CD14-positive monocyte (primary cell): ENCODE measurements around the gene GATA5. TPM values are rescaled to one million over a fixed set of nuclear protein-coding genes. Genes with fewer than 3 reads are reported as not detected.

Experiments used
- DNase-seq, 3 donors: peaks; one replicate each; pipeline ENCODE4 v3.0.0-alpha.2; 2011 to 2022
- H2AFZ ChIP-seq: 2 replicates; pipeline ENCODE4 v1.6.0; 2012; ENCODE audit warnings: mild to moderate bottlenecking, low read depth, low read length, inconsistent platforms; ENCODE audit not compliant: insufficient read depth, poor library complexity, severe bottlenecking
- H3K27ac ChIP-seq, 2 donors: 1 replicate in 1 of 2; 2 replicates in 1 of 2; pipeline ENCODE4 v1.5.1; 2012 to 2013; ENCODE audit warnings: low read length in 2 of 2, control low read depth in 1 of 2, inconsistent platforms in 1 of 2, low read depth in 1 of 2, mild to moderate bottlenecking in 1 of 2
- H3K27me3 ChIP-seq, 2 donors: one replicate each; pipeline versions ENCODE4 v1.6.0 to v1.6.1; 2011 to 2013; ENCODE audit warnings: low read length in 2 of 2; ENCODE audit not compliant: control insufficient read depth in 2 of 2, insufficient read depth in 2 of 2
- H3K36me3 ChIP-seq, 2 donors: replicated peaks in 1 of 2; 1 replicate in 1 of 2; 2 replicates in 1 of 2; pipeline versions ENCODE4 v1.5.1 to v1.6.1; 2012 to 2013; ENCODE audit warnings: low read length in 2 of 2, control low read depth in 1 of 2, inconsistent platforms in 1 of 2, mild to moderate bottlenecking in 1 of 2; ENCODE audit not compliant: insufficient read depth in 2 of 2, control insufficient read depth in 1 of 2
- H3K4me1 ChIP-seq, 2 donors: 1 replicate in 1 of 2; 2 replicates in 1 of 2; pipeline versions ENCODE4 v1.5.1 to v1.6.1; 2012 to 2013; ENCODE audit warnings: low read length in 2 of 2, control low read depth in 1 of 2, inconsistent platforms in 1 of 2, mild to moderate bottlenecking in 1 of 2, moderate library complexity in 1 of 2; ENCODE audit not compliant: insufficient read depth in 2 of 2, control insufficient read depth in 1 of 2
- H3K4me2 ChIP-seq: replicated peaks from 2 replicates; pipeline ENCODE3; 2012; ENCODE audit warnings: low read length, moderate library complexity, mild to moderate bottlenecking; ENCODE audit not compliant: poor library complexity, severe bottlenecking; ENCODE audit errors: extremely low read depth
- H3K4me3 ChIP-seq, 3 experiments: fragments of 200-600 bp in 1 of 3; sonication (generic) in 1 of 3; replicated peaks in 1 of 3; 1 replicate in 2 of 3; 2 replicates in 1 of 3; pipeline ENCODE4 v1.5.1; 2011 to 2013; ENCODE audit warnings: low read length in 3 of 3, mild to moderate bottlenecking in 3 of 3, control low read depth in 2 of 3, low read depth in 2 of 3, inconsistent platforms in 1 of 3, moderate library complexity in 1 of 3
- H3K79me2 ChIP-seq: 2 replicates; pipeline ENCODE4 v1.6.0; 2012; ENCODE audit warnings: mild to moderate bottlenecking, control low read depth, inconsistent platforms, low read length, moderate library complexity; ENCODE audit not compliant: insufficient read depth
- H3K9ac ChIP-seq: 2 replicates; pipeline ENCODE4 v1.6.0; 2017; ENCODE audit warnings: low read length, mild to moderate bottlenecking; ENCODE audit not compliant: insufficient read depth, poor library complexity, severe bottlenecking
- H3K9me3 ChIP-seq, 2 donors: replicated peaks in 1 of 2; 1 replicate in 1 of 2; 2 replicates in 1 of 2; pipeline versions ENCODE4 v1.5.1 to v1.6.1; 2012 to 2013; ENCODE audit warnings: low read length in 2 of 2, control low read depth in 1 of 2; ENCODE audit not compliant: control insufficient read depth in 1 of 2, insufficient read depth in 1 of 2
- H4K20me1 ChIP-seq: 2 replicates; pipeline ENCODE4 v1.6.0; 2012; ENCODE audit warnings: mild to moderate bottlenecking, low read length, control low read depth, moderate library complexity; ENCODE audit not compliant: insufficient read depth
- H3K27ac Mint-ChIP-seq, 7 donors: one replicate each; pipeline ENCODE4 v1.8.0; 2020; ENCODE audit warnings: mild to moderate bottlenecking in 7 of 7, mixed read lengths in 7 of 7, moderate library complexity in 6 of 7, inconsistent platforms in 2 of 7
- H3K27me3 Mint-ChIP-seq, 3 donors: one replicate each; pipeline ENCODE4 v1.8.0; 2021 to 2022; ENCODE audit warnings: low read depth in 3 of 3, mild to moderate bottlenecking in 3 of 3, mixed read lengths in 3 of 3, moderate library complexity in 3 of 3, inconsistent platforms in 1 of 3
- H3K36me3 Mint-ChIP-seq, 2 donors: one replicate each; pipeline ENCODE4 v1.8.0; 2020; ENCODE audit warnings: mixed read lengths in 2 of 2, inconsistent platforms in 1 of 2, mild to moderate bottlenecking in 1 of 2
- H3K4me1 Mint-ChIP-seq: one replicate; pipeline ENCODE4 v1.8.0; 2020; ENCODE audit warnings: mild to moderate bottlenecking, mixed read lengths
- H3K4me3 Mint-ChIP-seq, 2 donors: one replicate each; pipeline ENCODE4 v1.8.0; 2020; ENCODE audit warnings: mild to moderate bottlenecking in 2 of 2, mixed read lengths in 2 of 2, moderate library complexity in 1 of 2
- H3K9me3 Mint-ChIP-seq, 7 donors: one replicate each; pipeline ENCODE4 v1.8.0; 2020 to 2022; ENCODE audit warnings: mixed read lengths in 7 of 7, mild to moderate bottlenecking in 6 of 7, moderate library complexity in 6 of 7, inconsistent platforms in 2 of 7
- WGBS: methylation state at CpG from one replicate; pipeline ENCODE4 v1.1.5; 2013; ENCODE audit warnings: missing lambda C conversion rate; ENCODE audit not compliant: insufficient coverage; 5-methylcytosine and 5-hydroxymethylcytosine counted together
- intact Hi-C, 2 donors: fragments of 100-400 bp; cut with micrococcal nuclease; formaldehyde crosslinking; loops; one replicate each; pipeline versions ENCODE4 v1.15.0 to v1.15.1; 2023
- polyA plus RNA-seq, 3 donors: library from polyadenylated mRNA; depleted of rRNA in 1 of 3; unstranded in 2 of 3; stranded (reverse) in 1 of 3; fragments of 300-500 nt in 2 of 3; fragments of >200 nt in 1 of 3; fragmentation: Illumina TruSeq in 2 of 3; gene quantifications; 1 replicate in 2 of 3; 2 replicates in 1 of 3; pipeline ENCODE4 v1.2.3, GENCODE V29; 2012 to 2021
- TF ChIP-seq, protein P1 (sequence below): fragments of 200-600 bp; IDR thresholded peaks from one replicate; pipeline ENCODE4 v1.8.0; 2022; ENCODE audit warnings: antibody characterized with exemption, mild to moderate bottlenecking

Gene GATA5
- polyA plus RNA-seq, 3 donors, result not detected

DNA sequence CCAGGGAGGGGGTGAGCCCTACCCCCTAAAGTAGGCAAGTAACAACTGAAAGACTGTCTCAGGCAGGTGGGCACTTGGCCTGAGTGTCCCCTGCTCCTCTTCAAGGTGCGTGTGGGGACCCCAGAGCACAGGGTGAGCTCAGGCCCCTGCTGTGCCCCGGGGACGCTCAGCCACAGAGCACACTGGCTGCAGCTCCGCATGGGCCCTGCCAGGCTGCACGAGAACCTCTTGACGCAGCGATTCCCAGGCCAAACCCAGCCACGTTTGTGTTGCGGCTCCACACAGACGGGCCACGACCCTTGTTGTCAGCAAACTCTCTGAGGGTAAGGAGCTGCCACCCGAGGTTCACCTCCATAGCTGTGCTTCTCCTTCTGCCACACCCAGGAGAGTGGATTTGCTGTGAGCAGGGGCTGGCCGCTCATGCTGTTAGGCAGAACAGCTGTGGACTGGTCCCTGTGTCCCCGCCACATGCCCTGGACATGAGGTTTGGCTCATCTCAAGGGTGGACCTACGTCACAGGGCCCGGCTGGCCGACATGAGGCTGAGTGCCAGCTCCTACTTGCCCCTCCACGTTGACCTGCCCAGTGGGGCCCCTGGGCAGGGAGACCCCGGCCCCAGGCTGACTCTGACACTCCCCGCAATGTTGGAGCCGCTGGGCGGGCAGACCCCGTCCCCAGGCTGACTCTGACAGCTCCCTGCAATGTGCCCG lies 29.7 kb upstream of the GATA5 start:
- H3K4me3 Mint-ChIP-seq, result no peak overlapping the region
- no peak overlapping the region for H3K27ac ChIP-seq
- peaks cover 0 to 3% (median 1%) of the 10 kb centered on the region in 7 donors for H3K9me3 Mint-ChIP-seq
- H2AFZ ChIP-seq, result no peak overlapping the region
- no peaks in the 10 kb centered on the region for H3K36me3 Mint-ChIP-seq
- H3K27me3 Mint-ChIP-seq, result peaks cover 0 to 8% (median 2%) of the 10 kb centered on the region in 3 donors
- no peaks in the 10 kb centered on the region for H3K79me2 ChIP-seq
- no peak overlapping the region for H3K27ac Mint-ChIP-seq
- no peaks in the 10 kb centered on the region for H3K36me3 ChIP-seq
- peaks cover 16% of the 10 kb centered on the region for H3K4me1 Mint-ChIP-seq
- H4K20me1 ChIP-seq, result no peaks in the 10 kb centered on the region
- no peak overlapping the region for H3K4me3 ChIP-seq
- 95% methylated on average over 19 of the region's 24 CpGs for WGBS
- H3K27me3 ChIP-seq, result no peaks in the 10 kb centered on the region
- intact Hi-C loops, result loop anchor here in 1 of 2 donors (5.0 kb wide), 1 partner anchor 87 kb away; no protein-coding TSS in a partner anchor
- no peak overlapping the region for H3K4me2 ChIP-seq
- no peaks in the 10 kb centered on the region for H3K9me3 ChIP-seq
- H3K4me1 ChIP-seq, result peaks cover 3 to 11% of the 10 kb centered on the region in 2 donors
- no peak overlapping the region for H3K9ac ChIP-seq
- DNase-seq, result no peak
- TF ChIP-seq, protein P1, sequence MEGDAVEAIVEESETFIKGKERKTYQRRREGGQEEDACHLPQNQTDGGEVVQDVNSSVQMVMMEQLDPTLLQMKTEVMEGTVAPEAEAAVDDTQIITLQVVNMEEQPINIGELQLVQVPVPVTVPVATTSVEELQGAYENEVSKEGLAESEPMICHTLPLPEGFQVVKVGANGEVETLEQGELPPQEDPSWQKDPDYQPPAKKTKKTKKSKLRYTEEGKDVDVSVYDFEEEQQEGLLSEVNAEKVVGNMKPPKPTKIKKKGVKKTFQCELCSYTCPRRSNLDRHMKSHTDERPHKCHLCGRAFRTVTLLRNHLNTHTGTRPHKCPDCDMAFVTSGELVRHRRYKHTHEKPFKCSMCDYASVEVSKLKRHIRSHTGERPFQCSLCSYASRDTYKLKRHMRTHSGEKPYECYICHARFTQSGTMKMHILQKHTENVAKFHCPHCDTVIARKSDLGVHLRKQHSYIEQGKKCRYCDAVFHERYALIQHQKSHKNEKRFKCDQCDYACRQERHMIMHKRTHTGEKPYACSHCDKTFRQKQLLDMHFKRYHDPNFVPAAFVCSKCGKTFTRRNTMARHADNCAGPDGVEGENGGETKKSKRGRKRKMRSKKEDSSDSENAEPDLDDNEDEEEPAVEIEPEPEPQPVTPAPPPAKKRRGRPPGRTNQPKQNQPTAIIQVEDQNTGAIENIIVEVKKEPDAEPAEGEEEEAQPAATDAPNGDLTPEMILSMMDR, result no peak

DNA sequence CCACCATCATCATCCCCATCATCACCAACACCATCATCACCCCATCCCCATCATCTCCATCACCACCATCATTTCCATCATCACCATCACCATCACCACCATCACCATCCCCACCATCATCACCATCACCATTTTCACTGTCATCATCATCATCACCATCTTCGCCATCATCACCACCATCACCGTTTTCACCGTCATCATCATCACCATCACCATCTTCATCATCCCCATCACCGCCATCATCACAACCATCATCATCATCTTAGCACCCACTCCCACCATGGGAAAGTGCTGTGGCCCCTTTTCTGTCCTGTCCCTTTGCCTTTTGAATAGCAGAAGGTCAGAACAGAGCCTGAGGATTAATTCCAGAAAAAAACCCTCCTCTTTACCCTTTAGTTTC lies 28.5 kb upstream of the GATA5 start:
- no peak overlapping the region for H3K4me2 ChIP-seq
- H3K36me3 ChIP-seq, result no peaks in the 10 kb centered on the region
- Mint-ChIP-seq H3K27me3 (peaks cover 0 to 8% (median 6%) of the 10 kb centered on the region in 3 donors), H3K9me3 (peaks cover 0 to 3% (median 1%) of the 10 kb centered on the region in 7 donors), H3K4me3 (no peak overlapping the region), H3K4me1 (peaks cover 20% of the 10 kb centered on the region), H3K36me3 (no peaks in the 10 kb centered on the region), H3K27ac (no peak overlapping the region)
- 100% methylated on average over 4 of the region's 4 CpGs for WGBS
- TF ChIP-seq, protein P1, result no peak
- H3K27me3 ChIP-seq, result peaks cover 0 to 3% of the 10 kb centered on the region in 2 donors
- DNase-seq, result no peak
- no peak overlapping the region for H3K9ac ChIP-seq
- H3K27ac ChIP-seq, result no peak overlapping the region
- no peaks in the 10 kb centered on the region for H4K20me1 ChIP-seq
- no peak overlapping the region for H2AFZ ChIP-seq
- no peaks in the 10 kb centered on the region for H3K9me3 ChIP-seq
- no peaks in the 10 kb centered on the region for H3K79me2 ChIP-seq
- intact Hi-C loops, result loop anchor here (5.0 kb wide), 4 partner anchors 98 to 308 kb away; no protein-coding TSS in a partner anchor
- peaks cover 3 to 14% of the 10 kb centered on the region in 2 donors for H3K4me1 ChIP-seq
- H3K4me3 ChIP-seq, result no peak overlapping the region
